HG03439 (cell line): ENCODE measurements around the gene VPS35L.
"Not testable (repeated sequence)": the region's sequence is repeated elsewhere in the genome, so short reads cannot be mapped to it uniquely, and the experiment has no call there.

Experiments
- ATAC-seq: cut with Tn5 transposase; IDR thresholded peaks from one replicate; pipeline ENCODE4 v1.9.1; 2021; ENCODE audit warnings: mild to moderate bottlenecking, moderate library complexity; ENCODE audit not compliant: unreplicated experiment

Gene VPS35L

GRCh38 chr16:19642501-19642900 is 87.0 kb downstream of the VPS35L start:
- no peak for ATAC-seq

GRCh38 chr16:19644877-19645276 is 89.4 kb downstream of the VPS35L start:
- ATAC-seq: no peak

GRCh38 chr16:19645557-19645981 is 90.1 kb downstream of the VPS35L start:
- ATAC-seq: no peak

GRCh38 chr16:19649980-19650379 is 94.5 kb downstream of the VPS35L start:
- ATAC-seq: no peak

- no peak for ATAC-seq
Observed at GRCh38 chr16:19654147-19654546, 98.6 kb downstream of the VPS35L start.

GRCh38 chr16:19655242-19655777 is 99.8 kb downstream of the VPS35L start:
- no peak for ATAC-seq

GRCh38 chr16:19657831-19658230 is 102.3 kb downstream of the VPS35L start:
- no peak for ATAC-seq

GRCh38 chr16:19659554-19659953 is 104.1 kb downstream of the VPS35L start:
- ATAC-seq: no peak

GRCh38 chr16:19660432-19660831 is 104.9 kb downstream of the VPS35L start:
- ATAC-seq: no peak

- ATAC-seq: no peak
Observed at GRCh38 chr16:19662351-19662750, 106.8 kb downstream of the VPS35L start.

GRCh38 chr16:19664166-19664565 is 108.7 kb downstream of the VPS35L start:
- ATAC-seq: no peak

GRCh38 chr16:19665313-19665712 is 109.8 kb downstream of the VPS35L start:
- not testable (repeated sequence) for ATAC-seq

GRCh38 chr16:19666477-19666876 is 111.0 kb downstream of the VPS35L start:
- ATAC-seq: no peak

GRCh38 chr16:19672378-19672777 is 116.9 kb downstream of the VPS35L start:
- ATAC-seq: no peak

GRCh38 chr16:19674485-19674884 is 119.0 kb downstream of the VPS35L start:
- ATAC-seq: no peak

GRCh38 chr16:19677402-19677801 is 121.9 kb downstream of the VPS35L start:
- ATAC-seq: no peak

GRCh38 chr16:19678804-19679203 is 123.3 kb downstream of the VPS35L start:
- ATAC-seq: no peak

- ATAC-seq: not testable (repeated sequence)
Observed at GRCh38 chr16:19679281-19679680, 123.8 kb downstream of the VPS35L start.

GRCh38 chr16:19680881-19681340 is 125.4 kb downstream of the VPS35L start:
- ATAC-seq: no peak

- no peak for ATAC-seq
Observed at GRCh38 chr16:19681637-19682036, 126.1 kb downstream of the VPS35L start.

GRCh38 chr16:19683453-19684236 is 128.1 kb downstream of the VPS35L start:
- no peak for ATAC-seq

- no peak for ATAC-seq
Observed at GRCh38 chr16:19685176-19685575, 129.7 kb downstream of the VPS35L start.
